ENCODE results near the gene RAB35.

DNA sequence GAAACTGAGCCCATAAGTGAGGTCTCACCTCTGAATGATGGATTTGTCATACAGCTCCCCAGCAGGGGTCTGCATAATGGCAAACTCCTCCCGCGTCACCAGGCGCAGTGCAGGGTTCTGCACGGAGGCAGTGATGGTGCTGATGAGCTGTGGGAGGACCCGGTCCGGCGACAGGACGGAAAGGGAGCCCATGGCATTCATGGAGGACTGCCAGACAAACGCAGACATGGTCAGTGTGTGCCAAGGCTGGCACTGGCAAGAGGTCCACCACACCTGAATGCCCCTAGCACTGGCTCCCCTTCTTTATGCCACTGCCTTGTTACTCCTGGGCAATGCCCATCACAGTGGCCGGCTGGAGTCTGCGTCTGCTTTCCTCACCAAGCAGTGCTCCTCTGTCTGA lies 45.3 kb upstream of the RAB35 start:
- TF ChIP-seq, protein P1, sequence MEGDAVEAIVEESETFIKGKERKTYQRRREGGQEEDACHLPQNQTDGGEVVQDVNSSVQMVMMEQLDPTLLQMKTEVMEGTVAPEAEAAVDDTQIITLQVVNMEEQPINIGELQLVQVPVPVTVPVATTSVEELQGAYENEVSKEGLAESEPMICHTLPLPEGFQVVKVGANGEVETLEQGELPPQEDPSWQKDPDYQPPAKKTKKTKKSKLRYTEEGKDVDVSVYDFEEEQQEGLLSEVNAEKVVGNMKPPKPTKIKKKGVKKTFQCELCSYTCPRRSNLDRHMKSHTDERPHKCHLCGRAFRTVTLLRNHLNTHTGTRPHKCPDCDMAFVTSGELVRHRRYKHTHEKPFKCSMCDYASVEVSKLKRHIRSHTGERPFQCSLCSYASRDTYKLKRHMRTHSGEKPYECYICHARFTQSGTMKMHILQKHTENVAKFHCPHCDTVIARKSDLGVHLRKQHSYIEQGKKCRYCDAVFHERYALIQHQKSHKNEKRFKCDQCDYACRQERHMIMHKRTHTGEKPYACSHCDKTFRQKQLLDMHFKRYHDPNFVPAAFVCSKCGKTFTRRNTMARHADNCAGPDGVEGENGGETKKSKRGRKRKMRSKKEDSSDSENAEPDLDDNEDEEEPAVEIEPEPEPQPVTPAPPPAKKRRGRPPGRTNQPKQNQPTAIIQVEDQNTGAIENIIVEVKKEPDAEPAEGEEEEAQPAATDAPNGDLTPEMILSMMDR (IDR thresholded peaks at IDR 0.05; ENCODE audit: insufficient read depth, low read length, poor library complexity, severe bottlenecking), result no peak
- TF ChIP-seq EZH2phosphoT487 (conservative IDR thresholded peaks at IDR 0.05; ENCODE audit: low read length), result no peak
